K562 (cell line): ENCODE measurements around the gene PTPRG. TPM values are rescaled to one million over a fixed set of nuclear protein-coding genes. Genes with fewer than 3 reads are reported as not detected.

Experiments
- CEBPZ ChIP-seq: fragments of 150-350 bp; IDR thresholded peaks from 2 replicates; pipeline ENCODE4 v1.6.1; 2014; ENCODE audit warnings: low read depth, mild to moderate bottlenecking, low read length, borderline replicate concordance
- KLF1 ChIP-seq: fragments of 450-650 bp; IDR thresholded peaks from 2 replicates; pipeline ENCODE4 v1.6.1; 2016; ENCODE audit warnings: missing genetic modification characterization, missing compliant biosample characterization
- NCOA4 ChIP-seq: fragments of 450-650 bp; IDR thresholded peaks from 2 replicates; pipeline ENCODE4 v1.6.1; 2018; ENCODE audit warnings: mild to moderate bottlenecking; ENCODE audit not compliant: partially characterized antibody
- NFRKB ChIP-seq: fragments of 450-650 bp; IDR thresholded peaks from 2 replicates; pipeline ENCODE4 v1.6.1; 2016; ENCODE audit warnings: low read depth
- RBFOX2 ChIP-seq: fragments of 200-400 bp; formaldehyde crosslinking; IDR thresholded peaks from 2 replicates; pipeline ENCODE4 v1.6.1; 2017; ENCODE audit warnings: low read depth, mild to moderate bottlenecking, low read length, moderate library complexity
- SIN3A ChIP-seq, 2 experiments: fragments of 150-350 bp in 1 of 2; IDR thresholded peaks; 2 replicates each; pipeline ENCODE4 v1.6.1; 2011 to 2016; ENCODE audit warnings: borderline replicate concordance in 2 of 2, low read depth in 2 of 2, low read length in 2 of 2, mild to moderate bottlenecking in 2 of 2, moderate library complexity in 2 of 2; ENCODE audit not compliant: control insufficient read depth in 1 of 2
- ZBTB33 ChIP-seq: sonication (generic); formaldehyde crosslinking; IDR thresholded peaks from 2 replicates; pipeline ENCODE4 v1.8.1; 2023; ENCODE audit warnings: mild to moderate bottlenecking, missing genetic modification reagents
- ZBTB8A ChIP-seq: fragments of 450-650 bp; IDR thresholded peaks from 2 replicates; pipeline ENCODE4 v1.6.1; 2018; ENCODE audit warnings: mild to moderate bottlenecking, moderate library complexity; ENCODE audit not compliant: partially characterized antibody
- ZFP36 ChIP-seq: fragments of 150-350 bp; IDR thresholded peaks from 2 replicates; pipeline ENCODE4 v1.6.1; 2018; ENCODE audit warnings: low read length, low read depth; ENCODE audit not compliant: partially characterized antibody
- ZNF707 ChIP-seq: fragments of 250-450 bp; sonication (Bioruptor Pico); conservative IDR thresholded peaks from 2 replicates; pipeline ENCODE4 v1.8.0; 2022; ENCODE audit warnings: inconsistent platforms, mild to moderate bottlenecking, moderate library complexity
- polyA plus RNA-seq, 8 experiments: library from polyadenylated mRNA; depleted of rRNA in 4 of 8; stranded (reverse) in 5 of 8; unstranded in 3 of 8; fragments of >200 nt; fragmentation: Nextera tagmentation in 2 of 8; fragmentation: Illumina TruSeq in 1 of 8; extraction: Ambion mirVana in 2 of 8; extraction: Trizol in 1 of 8; gene quantifications; 2 replicates each; pipeline versions ENCODE4 v1.2.1 to v1.2.3, GENCODE V29; 2011 to 2014; ENCODE audit warnings: inconsistent platforms in 1 of 8, missing spikeins in 1 of 8
- total RNA-seq, 7 experiments: library from RNA; depleted of rRNA in 6 of 7; stranded (reverse); fragments of >200 nt in 6 of 7; fragmentation: Illumina TruSeq in 2 of 7; extraction: Trizol in 2 of 7; gene quantifications; 2 replicates each; pipeline versions ENCODE4 v1.2.1 to v1.2.3, GENCODE V29; 2011 to 2021; ENCODE audit warnings: low replicate concordance in 1 of 7

PTPRG gene
- total and polyA plus RNA-seq, 9 of the 15 experiments (the other 6 are each of a cell fraction or from before 2014, with no cell fraction given) = 0.16 TPM; not detected in 8

- no peak for TF ChIP-seq ZBTB33 (CRISPR knock-in tag)
- TF ChIP-seq ZFP36 = no peak
- TF ChIP-seq SIN3A (IDR thresholded peaks at IDR 0.05; ENCODE audit: borderline replicate concordance in 2 of 2, control insufficient read depth in 1 of 2, low read depth in 2 of 2, low read length in 2 of 2) = no peak
- no peak for TF ChIP-seq NCOA4
- no peak for TF ChIP-seq NFRKB
- no peak for TF ChIP-seq RBFOX2
- TF ChIP-seq CEBPZ = no peak
- no peak for TF ChIP-seq ZBTB8A
- TF ChIP-seq ZNF707 (CRISPR knock-in tag) = no peak
- TF ChIP-seq KLF1 (tag) = no peak
These were observed 567.3 kb downstream of the PTPRG start (continued) for GRCh38 chr3:62128681-62129080.
